ENCODE data around the gene S100A13. TPM values are rescaled to one million over a fixed set of nuclear protein-coding genes. Genes with fewer than 3 reads are reported as not detected.

S100A13 gene
- total RNA-seq, 2 donors from 2014 or later, result 224 to 284 TPM

DNA sequence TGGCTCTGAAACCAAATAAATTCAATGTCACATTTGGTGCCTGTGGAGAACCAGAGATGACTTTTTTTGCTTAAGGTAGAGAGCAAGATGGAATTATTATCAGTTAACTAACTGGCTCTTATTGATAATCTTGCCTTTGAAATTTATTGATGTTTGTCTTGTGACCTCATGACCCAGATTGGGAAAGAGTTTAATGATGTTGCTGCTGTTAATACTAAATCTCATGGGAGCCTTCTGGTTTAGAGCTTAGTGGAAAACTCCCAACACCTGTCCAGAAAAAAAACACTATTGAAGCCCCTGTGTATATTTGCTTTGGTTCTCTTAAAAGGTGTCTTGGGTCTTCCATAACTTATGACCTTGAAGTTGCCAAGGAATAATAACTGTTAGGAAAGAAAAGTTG is 16.5 kb upstream of the S100A13 start:
- Histone ChIP-seq H3K27me3 (ENCODE audit: control insufficient read depth, insufficient read depth, low read length, poor library complexity, severe bottlenecking) (no peaks in the 10 kb centered on the region), H3K36me3 (ENCODE audit: control insufficient read depth, insufficient read depth, low read length) (peaks cover 81% of the 10 kb centered on the region), H3K9me3 (ENCODE audit: control insufficient read depth, low read length) (no peaks in the 10 kb centered on the region), H3K9ac (ENCODE audit: extremely low read depth, low read length, poor library complexity, severe bottlenecking) (no peak overlapping the region), H3K4me1 (ENCODE audit: control insufficient read depth, insufficient read depth, low read length) (peaks cover 8% of the 10 kb centered on the region), H3K27ac (ENCODE audit: low read depth, low read length) (no peak overlapping the region), H3K4me3 (ENCODE audit: low read length) (no peak overlapping the region)
- Mint-ChIP-seq H3K4me3 (no peak overlapping the region), H3K9me3 (no peaks in the 10 kb centered on the region), H3K27ac (no peak overlapping the region), H3K36me3 (ENCODE audit: low read depth) (peaks cover 71% of the 10 kb centered on the region), H3K4me1 (peaks cover 18% of the 10 kb centered on the region), H3K27me3 (ENCODE audit: insufficient read depth) (no peaks in the 10 kb centered on the region)
- TF ChIP-seq, protein P1, sequence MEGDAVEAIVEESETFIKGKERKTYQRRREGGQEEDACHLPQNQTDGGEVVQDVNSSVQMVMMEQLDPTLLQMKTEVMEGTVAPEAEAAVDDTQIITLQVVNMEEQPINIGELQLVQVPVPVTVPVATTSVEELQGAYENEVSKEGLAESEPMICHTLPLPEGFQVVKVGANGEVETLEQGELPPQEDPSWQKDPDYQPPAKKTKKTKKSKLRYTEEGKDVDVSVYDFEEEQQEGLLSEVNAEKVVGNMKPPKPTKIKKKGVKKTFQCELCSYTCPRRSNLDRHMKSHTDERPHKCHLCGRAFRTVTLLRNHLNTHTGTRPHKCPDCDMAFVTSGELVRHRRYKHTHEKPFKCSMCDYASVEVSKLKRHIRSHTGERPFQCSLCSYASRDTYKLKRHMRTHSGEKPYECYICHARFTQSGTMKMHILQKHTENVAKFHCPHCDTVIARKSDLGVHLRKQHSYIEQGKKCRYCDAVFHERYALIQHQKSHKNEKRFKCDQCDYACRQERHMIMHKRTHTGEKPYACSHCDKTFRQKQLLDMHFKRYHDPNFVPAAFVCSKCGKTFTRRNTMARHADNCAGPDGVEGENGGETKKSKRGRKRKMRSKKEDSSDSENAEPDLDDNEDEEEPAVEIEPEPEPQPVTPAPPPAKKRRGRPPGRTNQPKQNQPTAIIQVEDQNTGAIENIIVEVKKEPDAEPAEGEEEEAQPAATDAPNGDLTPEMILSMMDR (conservative IDR thresholded peaks at IDR 0.05), result no peak
- no peak for DNase-seq

DNA sequence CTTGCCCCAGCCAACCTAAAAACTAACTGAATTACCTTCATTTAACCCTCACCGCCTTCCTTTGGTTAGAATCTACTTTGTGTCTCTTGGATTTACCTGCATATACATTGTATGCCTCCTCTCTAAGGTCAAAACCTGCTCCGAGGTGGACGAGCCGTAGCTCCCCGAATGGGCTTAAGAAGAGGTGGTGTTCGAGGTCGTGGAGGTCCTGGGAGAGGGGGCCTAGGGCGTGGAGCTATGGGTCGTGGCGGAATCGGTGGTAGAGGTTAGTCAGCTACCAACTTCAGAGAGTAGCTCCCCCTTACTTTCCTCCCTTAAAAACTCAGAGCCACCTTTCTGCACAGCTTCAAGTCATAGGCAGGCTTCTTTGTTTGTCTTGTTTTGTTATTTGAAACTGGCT is 15.8 kb upstream of the S100A13 start:
- H3K4me3 Mint-ChIP-seq, result no peak overlapping the region

DNA sequence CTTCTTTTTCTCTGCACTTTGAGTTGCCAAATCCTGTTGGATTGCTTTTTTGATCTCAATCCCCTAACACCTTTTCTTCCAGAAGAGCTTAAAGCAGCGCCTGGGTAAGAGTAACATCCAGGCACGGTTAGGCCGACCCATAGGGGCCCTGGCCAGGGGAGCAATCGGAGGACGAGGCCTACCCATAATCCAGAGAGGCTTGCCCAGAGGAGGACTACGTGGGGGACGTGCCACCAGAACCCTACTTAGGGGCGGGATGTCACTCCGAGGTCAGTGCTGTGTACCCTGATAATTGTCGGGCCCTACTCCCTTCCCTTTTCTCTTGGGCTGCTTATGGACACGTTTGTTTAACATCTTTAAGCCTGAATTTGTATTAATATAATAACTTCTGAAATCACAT is 14.9 kb upstream of the S100A13 start:
- H3K4me1 Mint-ChIP-seq, result peaks cover 13% of the 10 kb centered on the region
- no peaks in the 10 kb centered on the region for H3K9me3 Mint-ChIP-seq
- no peak overlapping the region for H3K27ac ChIP-seq (ENCODE audit: low read depth, low read length)
- H3K36me3 Mint-ChIP-seq (ENCODE audit: low read depth), result peaks cover 85% of the 10 kb centered on the region
- WGBS, 2 experiments (ENCODE audit: insufficient coverage in 1 of 2, insufficient read length in 1 of 2), result 89 to 100% methylated on average over 4 to 11 of the region's 11 CpGs
- no peaks in the 10 kb centered on the region for H3K27me3 Mint-ChIP-seq (ENCODE audit: insufficient read depth)
- H3K36me3 ChIP-seq (ENCODE audit: control insufficient read depth, insufficient read depth, low read length), result peaks cover 97% of the 10 kb centered on the region
- H3K9ac ChIP-seq (ENCODE audit: extremely low read depth, low read length, poor library complexity, severe bottlenecking), result no peak overlapping the region
- H3K27me3 ChIP-seq (ENCODE audit: control insufficient read depth, insufficient read depth, low read length, poor library complexity, severe bottlenecking), result no peaks in the 10 kb centered on the region
- TF ChIP-seq, protein P1 (conservative IDR thresholded peaks at IDR 0.05), result no peak
- no peaks in the 10 kb centered on the region for H3K9me3 ChIP-seq (ENCODE audit: control insufficient read depth, low read length)
- no peak overlapping the region for H3K27ac Mint-ChIP-seq
- DNase-seq, result no peak
- peaks cover 8% of the 10 kb centered on the region for H3K4me1 ChIP-seq (ENCODE audit: control insufficient read depth, insufficient read depth, low read length)
- no peak overlapping the region for H3K4me3 Mint-ChIP-seq
- no peak overlapping the region for H3K4me3 ChIP-seq (ENCODE audit: low read length)

More for the DNA sequence above, 15.8 kb upstream of the S100A13 start:
- no peak overlapping the region for H3K27ac ChIP-seq (ENCODE audit: low read depth, low read length)
- peaks cover 8% of the 10 kb centered on the region for H3K4me1 ChIP-seq (ENCODE audit: control insufficient read depth, insufficient read depth, low read length)
- H3K9me3 Mint-ChIP-seq, result no peaks in the 10 kb centered on the region
- no peak overlapping the region for H3K4me3 ChIP-seq (ENCODE audit: low read length)
- H3K36me3 Mint-ChIP-seq (ENCODE audit: low read depth), result peaks cover 77% of the 10 kb centered on the region
- WGBS, 2 experiments (ENCODE audit: insufficient coverage in 1 of 2, insufficient read length in 1 of 2), result 97 to 100% methylated on average over 8 to 11 of the region's 11 CpGs
- no peaks in the 10 kb centered on the region for H3K27me3 ChIP-seq (ENCODE audit: control insufficient read depth, insufficient read depth, low read length, poor library complexity, severe bottlenecking)
- no peak for DNase-seq
- no peak overlapping the region for H3K9ac ChIP-seq (ENCODE audit: extremely low read depth, low read length, poor library complexity, severe bottlenecking)
- no peaks in the 10 kb centered on the region for H3K27me3 Mint-ChIP-seq (ENCODE audit: insufficient read depth)
- peaks cover 18% of the 10 kb centered on the region for H3K4me1 Mint-ChIP-seq
- peaks cover 88% of the 10 kb centered on the region for H3K36me3 ChIP-seq (ENCODE audit: control insufficient read depth, insufficient read depth, low read length)
- H3K27ac Mint-ChIP-seq, result no peak overlapping the region
- H3K9me3 ChIP-seq (ENCODE audit: control insufficient read depth, low read length), result no peaks in the 10 kb centered on the region
- TF ChIP-seq, protein P1 (conservative IDR thresholded peaks at IDR 0.05), result no peak

Measured in endodermal cell (in vitro differentiated cells).